Kasumi-1 (cell line): ENCODE results near the gene CDC34.
A peak's percentile ranks its signal among the peaks of the same experiment; 100 is the strongest.

Source experiments
- DNase-seq, 2 experiments: peaks; one replicate each; lab custom pipeline; 2025; lab: John Stamatoyannopoulos, UW

The CDC34 gene

DNA sequence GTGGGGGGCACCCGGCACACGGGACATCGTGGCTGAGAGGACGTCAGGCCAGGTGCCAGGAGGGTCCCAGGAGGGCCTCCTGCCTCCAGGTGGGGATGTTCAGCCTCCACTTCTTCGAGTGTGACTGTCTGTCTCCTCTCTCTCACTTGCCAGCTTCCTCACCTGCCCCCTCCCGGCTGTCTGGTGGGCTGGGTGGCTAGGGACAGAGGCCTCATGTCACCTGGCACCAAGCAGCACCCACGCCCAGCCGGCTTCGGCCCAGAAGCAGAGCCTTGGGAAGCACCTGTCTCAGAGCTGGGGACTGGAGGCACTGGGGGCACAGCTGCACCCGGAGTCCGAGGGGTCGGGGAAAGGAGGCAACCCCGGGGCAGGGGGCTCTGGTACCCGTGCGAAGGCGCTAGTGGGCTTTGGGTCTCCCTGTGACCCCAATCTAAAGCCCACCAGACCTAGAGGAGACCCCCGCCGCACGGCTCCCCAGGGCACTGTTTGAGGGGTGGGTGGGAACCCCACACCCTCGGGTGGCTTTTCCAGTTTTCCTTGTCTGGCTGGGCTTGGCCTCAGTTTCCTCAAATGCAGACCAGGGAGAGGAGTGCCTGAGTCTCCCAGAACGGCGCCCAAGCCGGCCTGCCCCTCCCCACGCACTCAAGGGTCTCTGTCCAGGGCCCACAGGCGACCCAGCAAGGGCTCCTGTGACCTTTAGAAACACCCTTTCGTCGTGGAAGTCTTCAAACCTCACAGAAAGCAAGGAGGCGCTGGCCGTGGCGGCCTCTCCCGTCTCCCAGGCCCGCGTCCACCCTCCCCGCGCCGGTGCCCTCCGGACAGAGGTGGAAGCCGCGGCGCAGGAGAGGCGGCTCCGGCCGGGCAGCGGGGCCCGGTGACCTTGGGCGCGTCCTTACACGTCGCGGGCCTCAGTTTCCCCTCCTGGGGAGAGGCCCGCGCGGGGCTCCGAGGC is 57.5 kb downstream of the CDC34 start:
- DNase-seq: no peak

DNA sequence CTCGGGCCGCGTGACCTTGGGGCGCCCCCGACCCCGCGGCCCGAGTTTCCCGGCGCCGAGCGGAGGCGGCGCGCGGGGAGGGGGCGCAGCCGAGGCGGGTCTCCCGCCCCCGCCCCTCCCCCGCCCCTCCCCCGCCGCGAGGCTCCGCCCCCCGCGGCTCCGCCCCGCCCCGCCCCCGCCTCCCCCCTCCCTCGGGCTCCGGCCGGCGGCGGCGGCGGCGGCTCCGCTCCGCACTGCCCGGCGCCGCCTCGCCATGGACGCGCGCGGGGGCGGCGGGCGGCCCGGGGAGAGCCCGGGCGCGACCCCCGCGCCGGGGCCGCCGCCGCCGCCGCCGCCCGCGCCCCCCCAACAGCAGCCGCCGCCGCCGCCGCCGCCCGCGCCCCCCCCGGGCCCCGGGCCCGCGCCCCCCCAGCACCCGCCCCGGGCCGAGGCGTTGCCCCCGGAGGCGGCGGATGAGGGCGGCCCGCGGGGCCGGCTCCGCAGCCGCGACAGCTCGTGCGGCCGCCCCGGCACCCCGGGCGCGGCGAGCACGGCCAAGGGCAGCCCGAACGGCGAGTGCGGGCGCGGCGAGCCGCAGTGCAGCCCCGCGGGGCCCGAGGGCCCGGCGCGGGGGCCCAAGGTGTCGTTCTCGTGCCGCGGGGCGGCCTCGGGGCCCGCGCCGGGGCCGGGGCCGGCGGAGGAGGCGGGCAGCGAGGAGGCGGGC is 58.3 kb downstream of the CDC34 start, which contains the start of gene HCN2:
TSS of gene HCN2 (plus strand) at position 189 of the 703 bp plus-strand sequence. CDS start at position 254, 65 bp downstream.
- DNase-seq: no peak

DNA sequence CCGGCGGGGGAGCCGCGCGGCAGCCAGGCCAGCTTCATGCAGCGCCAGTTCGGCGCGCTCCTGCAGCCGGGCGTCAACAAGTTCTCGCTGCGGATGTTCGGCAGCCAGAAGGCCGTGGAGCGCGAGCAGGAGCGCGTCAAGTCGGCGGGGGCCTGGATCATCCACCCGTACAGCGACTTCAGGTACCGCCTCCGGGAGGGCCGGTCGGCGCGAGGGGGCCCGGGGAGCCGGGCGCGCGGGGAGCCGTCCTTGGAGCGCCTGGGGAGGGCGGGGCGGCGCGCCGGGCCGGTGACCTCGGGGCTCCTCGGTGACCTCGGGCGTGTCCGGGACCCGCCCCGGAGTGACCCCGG is 58.8 kb downstream of the CDC34 start:
- DNase-seq: peak in 1 of 2 experiments; percentile 16

DNA sequence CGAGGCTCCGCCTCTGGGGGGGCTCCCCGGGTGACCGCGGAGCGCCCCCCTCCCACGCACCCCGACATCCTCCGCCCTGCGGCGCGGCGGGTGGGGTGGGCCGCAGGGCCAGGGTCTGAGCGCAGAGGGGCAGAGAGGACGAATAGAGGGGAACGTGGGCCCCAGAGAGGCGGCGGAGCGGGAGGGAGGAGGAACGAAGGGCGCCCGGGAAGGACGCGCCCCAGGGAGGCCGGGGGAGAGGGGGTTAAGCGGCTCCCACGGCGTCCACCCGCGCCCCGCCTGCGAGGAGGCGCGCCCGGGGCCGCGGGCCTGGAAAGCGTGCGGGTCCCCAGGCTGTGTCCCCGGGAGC is 59.2 kb downstream of the CDC34 start:
- no peak for DNase-seq

DNA sequence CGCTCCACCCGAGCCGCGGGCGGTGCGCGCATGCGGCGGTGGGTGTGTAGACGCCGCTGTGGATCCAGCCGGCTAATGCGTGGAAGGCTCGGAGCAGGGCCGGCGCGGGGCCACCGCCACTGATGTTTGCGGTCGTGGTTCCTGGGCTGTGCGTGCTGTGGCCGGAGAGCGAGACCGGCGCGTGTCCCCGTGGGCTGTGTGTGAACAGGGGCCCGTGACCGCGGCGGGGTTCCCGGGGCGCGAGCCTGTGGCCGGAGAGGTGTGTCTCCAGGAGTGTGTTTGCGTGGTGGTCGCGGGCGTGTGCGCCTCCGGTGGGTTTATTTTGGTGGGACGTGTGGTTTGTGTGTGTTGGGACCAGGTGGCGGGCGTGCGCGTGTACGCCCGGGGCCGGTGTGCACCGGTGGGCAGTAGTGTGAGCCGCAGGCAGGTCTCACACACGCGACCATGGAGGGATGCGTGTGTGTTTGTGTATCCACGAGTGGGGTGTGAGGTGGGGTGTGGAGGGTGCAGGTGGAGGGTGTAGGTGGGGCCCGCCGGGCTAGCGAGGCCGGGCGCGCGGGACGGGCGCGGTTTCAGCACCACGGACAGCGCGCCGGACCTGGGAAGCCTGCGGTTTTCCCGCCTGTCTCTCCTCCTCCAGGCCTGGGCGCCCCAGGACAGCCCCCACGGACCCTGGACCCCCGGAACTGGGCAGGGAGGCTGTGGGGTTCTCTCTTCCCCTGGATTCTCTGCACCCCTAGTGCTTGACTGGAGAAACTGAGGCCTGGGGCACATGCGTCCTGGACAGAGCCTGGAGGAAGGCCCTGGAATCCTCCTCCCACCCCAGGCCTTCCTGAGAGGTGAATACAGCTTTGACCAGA is 59.8 kb downstream of the CDC34 start:
- DNase-seq: no peak
